K562 (cell line): ENCODE data around the gene MPIG6B. TPM values are rescaled to one million over a fixed set of nuclear protein-coding genes. Genes with fewer than 3 reads are reported as not detected.

Experiments used
- BMI1 ChIP-seq: fragments of 150-350 bp; IDR thresholded peaks from 2 replicates; pipeline ENCODE4 v1.6.1; 2014; ENCODE audit warnings: low read length
- BRF1 ChIP-seq: IDR thresholded peaks from 3 replicates; pipeline ENCODE4 v1.6.1; 2011; ENCODE audit warnings: borderline replicate concordance, mild to moderate bottlenecking; ENCODE audit not compliant: insufficient read length; ENCODE audit errors: extremely low read depth
- ELF4 ChIP-seq: fragments of 450-650 bp; formaldehyde crosslinking; IDR thresholded peaks from 2 replicates; pipeline ENCODE4 v1.4.0; 2022; ENCODE audit warnings: missing genetic modification characterization
- PURB ChIP-seq: sonication (generic); formaldehyde crosslinking; IDR thresholded peaks from 2 replicates; pipeline ENCODE4 v1.9.0; 2021; ENCODE audit warnings: low read depth, mild to moderate bottlenecking, missing genetic modification reagents
- RBM22 ChIP-seq: fragments of 200-400 bp; formaldehyde crosslinking; IDR thresholded peaks from 2 replicates; pipeline ENCODE4 v1.6.1; 2018; ENCODE audit warnings: low read length, low read depth; ENCODE audit not compliant: poor library complexity, severe bottlenecking
- RHOXF2B ChIP-seq: fragments of 250-450 bp; sonication (Bioruptor Pico); conservative IDR thresholded peaks from 2 replicates; pipeline ENCODE4 v1.5.1; 2021
- SNRNP70 ChIP-seq: fragments of 200-400 bp; formaldehyde crosslinking; optimal IDR thresholded peaks from 2 replicates; pipeline ENCODE3; 2017; ENCODE audit warnings: low read depth, low read length
- TARDBP ChIP-seq: fragments of 450-650 bp; IDR thresholded peaks from 2 replicates; pipeline ENCODE4 v1.6.1; 2016
- XRCC5 ChIP-seq: fragments of 200-400 bp; formaldehyde crosslinking; IDR thresholded peaks from 2 replicates; pipeline ENCODE4 v1.6.1; 2017; ENCODE audit warnings: low read depth, mild to moderate bottlenecking, low read length
- ZFP30 ChIP-seq: fragments of 250-450 bp; sonication (Bioruptor Pico); IDR thresholded peaks from 2 replicates; pipeline ENCODE4 v1.8.0; 2022; ENCODE audit warnings: moderate library complexity, mild to moderate bottlenecking, inconsistent platforms, borderline replicate concordance
- ZKSCAN3 ChIP-seq: fragments of 250-450 bp; sonication (Bioruptor Pico); IDR thresholded peaks from 2 replicates; pipeline ENCODE4 v1.4.0; 2020
- ZNF263 ChIP-seq: sonication (generic); formaldehyde crosslinking; IDR thresholded peaks from 2 replicates; pipeline ENCODE4 v1.8.0; 2022; ENCODE audit warnings: mild to moderate bottlenecking, missing genetic modification reagents, borderline replicate concordance
- ZNF75A ChIP-seq: fragments of 450-650 bp; formaldehyde crosslinking; IDR thresholded peaks from 2 replicates; pipeline ENCODE4 v1.4.0; 2020; ENCODE audit warnings: mild to moderate bottlenecking
- polyA plus RNA-seq, 8 experiments: library from polyadenylated mRNA; depleted of rRNA in 4 of 8; stranded (reverse) in 5 of 8; unstranded in 3 of 8; fragments of >200 nt; fragmentation: Nextera tagmentation in 2 of 8; fragmentation: Illumina TruSeq in 1 of 8; extraction: Ambion mirVana in 2 of 8; extraction: Trizol in 1 of 8; gene quantifications; 2 replicates each; pipeline versions ENCODE4 v1.2.1 to v1.2.3, GENCODE V29; 2011 to 2014; ENCODE audit warnings: inconsistent platforms in 1 of 8, missing spikeins in 1 of 8
- total RNA-seq, 7 experiments: library from RNA; depleted of rRNA in 6 of 7; stranded (reverse); fragments of >200 nt in 6 of 7; fragmentation: Illumina TruSeq in 2 of 7; extraction: Trizol in 2 of 7; gene quantifications; 2 replicates each; pipeline versions ENCODE4 v1.2.1 to v1.2.3, GENCODE V29; 2011 to 2021; ENCODE audit warnings: low replicate concordance in 1 of 7
- TF ChIP-seq, protein P1 (sequence below): sonication (generic); formaldehyde crosslinking; IDR thresholded peaks from 2 replicates; pipeline ENCODE4 v1.8.0; 2022; ENCODE audit warnings: mild to moderate bottlenecking, low read depth, missing genetic modification reagents
- TF ChIP-seq, protein P2 (sequence below): sonication (generic); formaldehyde crosslinking; IDR thresholded peaks from 2 replicates; pipeline ENCODE4 v1.9.0; 2022; ENCODE audit warnings: mild to moderate bottlenecking, missing genetic modification reagents
- TF ChIP-seq, protein P3 (sequence below): sonication (generic); formaldehyde crosslinking; IDR thresholded peaks from 2 replicates; pipeline ENCODE4 v1.8.0; 2022; ENCODE audit warnings: missing genetic modification reagents, mild to moderate bottlenecking, moderate library complexity, borderline replicate concordance
- TF ChIP-seq, protein P4 (sequence below), 2 experiments: fragments of 450-650 bp in 1 of 2; sonication (generic) in 1 of 2; formaldehyde crosslinking in 1 of 2; IDR thresholded peaks in 1 of 2; conservative IDR thresholded peaks in 1 of 2; 2 replicates each; pipeline versions ENCODE4 v1.6.1 to v1.8.1; 2016 to 2023; ENCODE audit warnings: mild to moderate bottlenecking in 2 of 2, moderate library complexity in 2 of 2, inconsistent platforms in 1 of 2, missing genetic modification reagents in 1 of 2
- TF ChIP-seq, protein P5 (sequence below), 2 experiments: fragments of 450-650 bp; IDR thresholded peaks; 2 replicates each; pipeline ENCODE4 v1.6.1; 2018; ENCODE audit warnings: mild to moderate bottlenecking in 2 of 2, low read depth in 1 of 2; ENCODE audit not compliant: partially characterized antibody in 2 of 2

Gene MPIG6B
- total and polyA plus RNA-seq, 9 of the 15 experiments (the other 6 are each of a cell fraction or from before 2014, with no cell fraction given), result 0.11 to 1.2 (median 0.28) TPM; not detected in 1

DNA sequence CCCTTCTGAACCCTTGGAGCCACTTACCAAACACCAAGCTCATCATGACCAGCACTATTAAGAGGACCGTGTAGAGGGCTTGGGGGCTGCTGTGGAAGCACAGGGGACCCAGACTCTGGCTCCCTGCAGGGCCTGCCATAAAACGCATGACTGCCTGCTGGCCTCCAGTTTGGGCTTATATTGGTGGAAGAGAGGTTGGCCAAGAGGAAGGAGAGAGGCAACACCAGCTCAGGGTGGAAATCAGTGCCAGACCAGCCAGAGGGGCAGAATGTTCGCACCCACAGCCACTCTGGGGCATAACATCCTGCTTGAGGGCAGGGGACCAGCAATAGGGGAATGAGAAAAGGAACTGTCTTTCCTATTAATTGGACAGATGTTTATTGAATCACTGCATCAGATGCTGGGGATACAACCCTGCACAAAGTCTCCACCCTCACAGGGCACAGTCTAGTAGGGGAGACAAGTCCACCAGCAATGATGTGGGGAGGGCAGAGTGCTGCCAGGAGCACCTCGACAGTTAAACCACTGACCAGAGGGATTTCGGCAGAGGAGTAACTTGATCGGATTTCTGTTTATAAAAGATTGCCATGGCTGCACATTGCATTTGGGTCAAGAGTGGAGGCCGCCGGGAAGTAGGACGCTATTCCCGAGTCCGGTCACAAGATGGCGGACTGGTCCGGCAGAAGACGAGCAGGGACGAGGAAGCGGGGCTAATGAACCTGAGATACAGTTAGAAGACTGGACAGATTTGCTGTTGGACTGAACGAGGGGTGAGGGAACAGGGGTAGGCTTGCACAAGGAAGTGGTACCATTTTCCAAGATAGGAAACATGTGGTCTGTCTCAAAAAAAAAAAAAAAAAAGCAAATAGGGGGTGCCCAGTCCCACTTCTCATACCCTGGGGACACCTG is 42.7 kb upstream of the MPIG6B start, which contains the start of gene LY6G5C (continued):
- TF ChIP-seq PURB (no peak), ZNF75A (CRISPR knock-in tag) (no peak), SNRNP70 (no peak), BRF1 (no peak), BMI1 (peak; percentile 52; the same call in 1 of the 2 replicates), ELF4 (CRISPR knock-in tag) (0 out of 2 replicates have a peak, but pooled peaks have one; percentile 38), ZKSCAN3 (no peak), XRCC5 (0 out of 2 replicates have a peak, but pooled peaks have one; percentile 55), ZFP30 (CRISPR knock-in tag) (no peak), ZNF263 (peak; percentile 74), RHOXF2B (CRISPR knock-in tag) (no peak), RBM22 (no peak), TARDBP (peak; percentile 58; the same call in 1 of the 2 replicates)
- TF ChIP-seq, protein P1, sequence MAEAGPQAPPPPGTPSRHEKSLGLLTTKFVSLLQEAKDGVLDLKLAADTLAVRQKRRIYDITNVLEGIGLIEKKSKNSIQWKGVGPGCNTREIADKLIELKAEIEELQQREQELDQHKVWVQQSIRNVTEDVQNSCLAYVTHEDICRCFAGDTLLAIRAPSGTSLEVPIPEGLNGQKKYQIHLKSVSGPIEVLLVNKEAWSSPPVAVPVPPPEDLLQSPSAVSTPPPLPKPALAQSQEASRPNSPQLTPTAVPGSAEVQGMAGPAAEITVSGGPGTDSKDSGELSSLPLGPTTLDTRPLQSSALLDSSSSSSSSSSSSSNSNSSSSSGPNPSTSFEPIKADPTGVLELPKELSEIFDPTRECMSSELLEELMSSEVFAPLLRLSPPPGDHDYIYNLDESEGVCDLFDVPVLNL (CRISPR knock-in tag), result no peak
- TF ChIP-seq, protein P2, sequence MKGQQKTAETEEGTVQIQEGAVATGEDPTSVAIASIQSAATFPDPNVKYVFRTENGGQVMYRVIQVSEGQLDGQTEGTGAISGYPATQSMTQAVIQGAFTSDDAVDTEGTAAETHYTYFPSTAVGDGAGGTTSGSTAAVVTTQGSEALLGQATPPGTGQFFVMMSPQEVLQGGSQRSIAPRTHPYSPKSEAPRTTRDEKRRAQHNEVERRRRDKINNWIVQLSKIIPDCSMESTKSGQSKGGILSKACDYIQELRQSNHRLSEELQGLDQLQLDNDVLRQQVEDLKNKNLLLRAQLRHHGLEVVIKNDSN, result 0 out of 2 replicates have a peak, but pooled peaks have one; percentile 30
- TF ChIP-seq, protein P3, sequence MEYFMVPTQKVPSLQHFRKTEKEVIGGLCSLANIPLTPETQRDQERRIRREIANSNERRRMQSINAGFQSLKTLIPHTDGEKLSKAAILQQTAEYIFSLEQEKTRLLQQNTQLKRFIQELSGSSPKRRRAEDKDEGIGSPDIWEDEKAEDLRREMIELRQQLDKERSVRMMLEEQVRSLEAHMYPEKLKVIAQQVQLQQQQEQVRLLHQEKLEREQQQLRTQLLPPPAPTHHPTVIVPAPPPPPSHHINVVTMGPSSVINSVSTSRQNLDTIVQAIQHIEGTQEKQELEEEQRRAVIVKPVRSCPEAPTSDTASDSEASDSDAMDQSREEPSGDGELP (CRISPR knock-in tag), result no peak; the same call in 1 of the 2 replicates
- TF ChIP-seq, protein P4, sequence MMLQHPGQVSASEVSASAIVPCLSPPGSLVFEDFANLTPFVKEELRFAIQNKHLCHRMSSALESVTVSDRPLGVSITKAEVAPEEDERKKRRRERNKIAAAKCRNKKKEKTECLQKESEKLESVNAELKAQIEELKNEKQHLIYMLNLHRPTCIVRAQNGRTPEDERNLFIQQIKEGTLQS (IDR thresholded peaks at IDR 0.05), result no peak
- TF ChIP-seq, protein P4 (CRISPR knock-in tag; conservative IDR thresholded peaks at IDR 0.05), result peak; percentile 79
- TF ChIP-seq, protein P5, sequence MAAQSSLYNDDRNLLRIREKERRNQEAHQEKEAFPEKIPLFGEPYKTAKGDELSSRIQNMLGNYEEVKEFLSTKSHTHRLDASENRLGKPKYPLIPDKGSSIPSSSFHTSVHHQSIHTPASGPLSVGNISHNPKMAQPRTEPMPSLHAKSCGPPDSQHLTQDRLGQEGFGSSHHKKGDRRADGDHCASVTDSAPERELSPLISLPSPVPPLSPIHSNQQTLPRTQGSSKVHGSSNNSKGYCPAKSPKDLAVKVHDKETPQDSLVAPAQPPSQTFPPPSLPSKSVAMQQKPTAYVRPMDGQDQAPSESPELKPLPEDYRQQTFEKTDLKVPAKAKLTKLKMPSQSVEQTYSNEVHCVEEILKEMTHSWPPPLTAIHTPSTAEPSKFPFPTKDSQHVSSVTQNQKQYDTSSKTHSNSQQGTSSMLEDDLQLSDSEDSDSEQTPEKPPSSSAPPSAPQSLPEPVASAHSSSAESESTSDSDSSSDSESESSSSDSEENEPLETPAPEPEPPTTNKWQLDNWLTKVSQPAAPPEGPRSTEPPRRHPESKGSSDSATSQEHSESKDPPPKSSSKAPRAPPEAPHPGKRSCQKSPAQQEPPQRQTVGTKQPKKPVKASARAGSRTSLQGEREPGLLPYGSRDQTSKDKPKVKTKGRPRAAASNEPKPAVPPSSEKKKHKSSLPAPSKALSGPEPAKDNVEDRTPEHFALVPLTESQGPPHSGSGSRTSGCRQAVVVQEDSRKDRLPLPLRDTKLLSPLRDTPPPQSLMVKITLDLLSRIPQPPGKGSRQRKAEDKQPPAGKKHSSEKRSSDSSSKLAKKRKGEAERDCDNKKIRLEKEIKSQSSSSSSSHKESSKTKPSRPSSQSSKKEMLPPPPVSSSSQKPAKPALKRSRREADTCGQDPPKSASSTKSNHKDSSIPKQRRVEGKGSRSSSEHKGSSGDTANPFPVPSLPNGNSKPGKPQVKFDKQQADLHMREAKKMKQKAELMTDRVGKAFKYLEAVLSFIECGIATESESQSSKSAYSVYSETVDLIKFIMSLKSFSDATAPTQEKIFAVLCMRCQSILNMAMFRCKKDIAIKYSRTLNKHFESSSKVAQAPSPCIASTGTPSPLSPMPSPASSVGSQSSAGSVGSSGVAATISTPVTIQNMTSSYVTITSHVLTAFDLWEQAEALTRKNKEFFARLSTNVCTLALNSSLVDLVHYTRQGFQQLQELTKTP (IDR thresholded peaks at IDR 0.05; ENCODE audit: low read depth in 1 of 2, partially characterized antibody in 2 of 2), result peak in 1 of 2 experiments; percentile 49
